Measurements from ENCODE around the gene CIITA.

CIITA gene

DNA sequence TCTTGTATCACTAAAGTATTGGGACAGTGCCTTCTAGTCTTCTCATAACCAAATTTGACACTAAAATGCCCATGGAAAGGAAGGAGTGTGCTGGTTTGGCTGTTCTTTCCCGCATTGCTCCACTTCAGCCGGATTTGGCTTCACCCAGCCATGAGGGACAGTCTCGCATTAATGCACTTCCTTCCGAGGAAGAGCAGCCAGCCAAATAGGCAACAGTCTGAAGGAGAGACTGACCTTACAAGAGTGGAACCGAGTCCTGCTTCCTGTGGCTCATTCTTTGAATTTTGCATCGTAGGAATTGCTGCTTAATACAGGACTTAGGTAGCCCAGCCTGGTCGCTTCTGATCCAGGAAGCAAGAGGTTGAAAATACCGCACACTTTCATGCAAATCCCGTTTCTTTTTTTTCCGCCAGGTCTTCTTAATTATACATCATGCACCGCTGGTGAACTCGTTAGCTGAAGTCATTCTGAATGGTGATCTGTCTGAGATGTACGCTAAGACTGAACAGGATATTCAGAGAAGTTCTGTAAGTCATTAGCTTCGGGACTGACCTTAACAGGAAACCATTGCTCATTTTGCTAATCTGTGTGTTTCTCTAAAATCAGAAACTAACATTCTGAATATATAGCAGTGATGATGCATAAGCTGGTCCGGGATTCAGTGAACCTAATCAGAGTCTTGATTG, 105.6 kb downstream of the CIITA start:
- DNase-seq, result no peak

GRCh38 chr16:10983159-10983558, 106.2 kb downstream of the CIITA start:
- no peak for DNase-seq

GRCh38 chr16:10984509-10984908, 107.5 kb downstream of the CIITA start:
- no peak for DNase-seq
